Stimulated activated effector memory CD8-positive, alpha-beta T cell treated with anti-CD3 and anti-CD28 coated beads, Interleukin-12 subunit alpha, Interleukin-12 subunit beta, amount 100 ng/mL, for 72 hours (primary cell): ENCODE data around the gene RIN3.
A peak's percentile ranks its signal among the peaks of the same experiment; 100 is the strongest.

ENCODE experiments used
- ATAC-seq: fragments of 150-1000 bp; cut with Tn5 transposase; 2 replicates; pipeline ENCODE4 v1.10.0; 2021
- DNase-seq, 2 donors: peaks; one replicate each; pipeline ENCODE4 v3.0.0; 2021 to 2022; ENCODE audit warnings: low spot score in 2 of 2
- H3K27ac Mint-ChIP-seq: one replicate; pipeline ENCODE4 v1.8.0; 2022; ENCODE audit warnings: mild to moderate bottlenecking, mixed read lengths
- H3K36me3 Mint-ChIP-seq: one replicate; pipeline ENCODE4 v1.8.0; 2022; ENCODE audit warnings: mild to moderate bottlenecking, mixed read lengths
- H3K4me1 Mint-ChIP-seq: one replicate; pipeline ENCODE4 v1.8.0; 2022; ENCODE audit warnings: mixed read lengths
- H3K4me3 Mint-ChIP-seq: one replicate; pipeline ENCODE4 v1.8.0; 2022; ENCODE audit warnings: mild to moderate bottlenecking, mixed read lengths
- H3K9me3 Mint-ChIP-seq: one replicate; pipeline ENCODE4 v1.8.0; 2022; ENCODE audit warnings: mixed read lengths

The RIN3 gene

GRCh38 chr14:92693998-92694795 is 180.6 kb downstream of the RIN3 start:
- Mint-ChIP-seq H3K4me1 (peaks cover 40% of the 10 kb centered on the region), H3K4me3 (no peak overlapping the region), H3K36me3 (peaks cover 37% of the 10 kb centered on the region), H3K9me3 (no peaks in the 10 kb centered on the region), H3K27ac (peak overlapping the region; percentile 74)
- no peak for DNase-seq
- ATAC-seq: no peak

- H3K4me3 Mint-ChIP-seq: no peak overlapping the region
- DNase-seq: no peak
- peak overlapping the region; percentile 74 for H3K27ac Mint-ChIP-seq
- ATAC-seq: no peak
- H3K4me1 Mint-ChIP-seq: peaks cover 40% of the 10 kb centered on the region
- no peaks in the 10 kb centered on the region for H3K9me3 Mint-ChIP-seq
- peaks cover 31% of the 10 kb centered on the region for H3K36me3 Mint-ChIP-seq
Observed at GRCh38 chr14:92694807-92695206, 181.2 kb downstream of the RIN3 start.

GRCh38 chr14:92695562-92695961 is 182.0 kb downstream of the RIN3 start:
- DNase-seq (no peak), ATAC-seq (no peak)
- no peaks in the 10 kb centered on the region for H3K9me3 Mint-ChIP-seq
- H3K4me1 Mint-ChIP-seq: peaks cover 35% of the 10 kb centered on the region
- peak overlapping the region; percentile 57 for H3K27ac Mint-ChIP-seq
- no peak overlapping the region for H3K4me3 Mint-ChIP-seq
- H3K36me3 Mint-ChIP-seq: peaks cover 24% of the 10 kb centered on the region

GRCh38 chr14:92696366-92696765 is 182.8 kb downstream of the RIN3 start:
- Mint-ChIP-seq H3K4me1 (peaks cover 34% of the 10 kb centered on the region), H3K36me3 (peaks cover 19% of the 10 kb centered on the region), H3K9me3 (no peaks in the 10 kb centered on the region), H3K27ac (peak overlapping the region; percentile 57), H3K4me3 (no peak overlapping the region)
- no peak for ATAC-seq
- DNase-seq: no peak

GRCh38 chr14:92698393-92698792 is 184.8 kb downstream of the RIN3 start:
- Mint-ChIP-seq H3K4me3 (no peak overlapping the region), H3K4me1 (peaks cover 16% of the 10 kb centered on the region), H3K36me3 (peaks cover 19% of the 10 kb centered on the region), H3K27ac (no peak overlapping the region), H3K9me3 (no peaks in the 10 kb centered on the region)
- DNase-seq (no peak), ATAC-seq (no peak)

GRCh38 chr14:92701826-92702225 is 188.2 kb downstream of the RIN3 start:
- ATAC-seq: no peak

GRCh38 chr14:92702441-92702918 is 188.9 kb downstream of the RIN3 start:
- Mint-ChIP-seq H3K9me3 (no peaks in the 10 kb centered on the region), H3K36me3 (no peaks in the 10 kb centered on the region), H3K4me3 (no peak overlapping the region), H3K27ac (no peak overlapping the region), H3K4me1 (peaks cover 7% of the 10 kb centered on the region)
- no peak for ATAC-seq
- DNase-seq: no peak

More at GRCh38 chr14:92701826-92702225, 188.2 kb downstream of the RIN3 start:
- Mint-ChIP-seq H3K27ac (no peak overlapping the region), H3K9me3 (no peaks in the 10 kb centered on the region), H3K36me3 (no peaks in the 10 kb centered on the region), H3K4me1 (peaks cover 7% of the 10 kb centered on the region), H3K4me3 (no peak overlapping the region)
- no peak for DNase-seq

- Mint-ChIP-seq H3K4me3 (no peak overlapping the region), H3K27ac (no peak overlapping the region), H3K9me3 (no peaks in the 10 kb centered on the region), H3K36me3 (no peaks in the 10 kb centered on the region), H3K4me1 (peaks cover 7% of the 10 kb centered on the region)
- DNase-seq: no peak
- no peak for ATAC-seq
Observed at GRCh38 chr14:92703516-92703915, 189.9 kb downstream of the RIN3 start.

GRCh38 chr14:92704036-92704804 is 190.6 kb downstream of the RIN3 start:
- no peak overlapping the region for H3K27ac Mint-ChIP-seq
- H3K9me3 Mint-ChIP-seq: no peaks in the 10 kb centered on the region
- peak; percentile 80 for ATAC-seq
- H3K4me3 Mint-ChIP-seq: no peak overlapping the region
- H3K36me3 Mint-ChIP-seq: no peaks in the 10 kb centered on the region
- DNase-seq: no peak
- H3K4me1 Mint-ChIP-seq: peaks cover 7% of the 10 kb centered on the region

GRCh38 chr14:92704821-92705220 is 191.2 kb downstream of the RIN3 start:
- H3K27ac Mint-ChIP-seq: no peak overlapping the region

GRCh38 chr14:92706386-92706785 is 192.8 kb downstream of the RIN3 start:
- Mint-ChIP-seq H3K4me1 (peaks cover 7% of the 10 kb centered on the region), H3K9me3 (no peaks in the 10 kb centered on the region), H3K4me3 (no peak overlapping the region), H3K36me3 (no peaks in the 10 kb centered on the region), H3K27ac (no peak overlapping the region)
- ATAC-seq (no peak), DNase-seq (no peak)

More at GRCh38 chr14:92704821-92705220, 191.2 kb downstream of the RIN3 start:
- Mint-ChIP-seq H3K9me3 (no peaks in the 10 kb centered on the region), H3K36me3 (no peaks in the 10 kb centered on the region), H3K4me3 (no peak overlapping the region), H3K4me1 (peaks cover 7% of the 10 kb centered on the region)
- DNase-seq: no peak
- no peak for ATAC-seq

GRCh38 chr14:92709340-92710000 is 195.9 kb downstream of the RIN3 start:
- H3K4me3 Mint-ChIP-seq: no peak overlapping the region
- H3K9me3 Mint-ChIP-seq: no peaks in the 10 kb centered on the region
- DNase-seq (no peak), ATAC-seq (no peak)
- no peak overlapping the region for H3K27ac Mint-ChIP-seq
- H3K36me3 Mint-ChIP-seq: no peaks in the 10 kb centered on the region
- H3K4me1 Mint-ChIP-seq: peaks cover 7% of the 10 kb centered on the region

- DNase-seq (no peak), ATAC-seq (no peak)
- Mint-ChIP-seq H3K4me1 (peaks cover 2% of the 10 kb centered on the region), H3K9me3 (no peaks in the 10 kb centered on the region), H3K27ac (no peak overlapping the region), H3K36me3 (no peaks in the 10 kb centered on the region), H3K4me3 (no peak overlapping the region)
Observed at GRCh38 chr14:92710001-92710341, 196.4 kb downstream of the RIN3 start.

GRCh38 chr14:92711976-92712653 is 198.5 kb downstream of the RIN3 start:
- Mint-ChIP-seq H3K27ac (no peak overlapping the region), H3K4me1 (no peaks in the 10 kb centered on the region), H3K4me3 (no peak overlapping the region), H3K36me3 (no peaks in the 10 kb centered on the region), H3K9me3 (no peaks in the 10 kb centered on the region)
- no peak for ATAC-seq
- no peak for DNase-seq

GRCh38 chr14:92712654-92713051 is 199.1 kb downstream of the RIN3 start:
- no peak for ATAC-seq
- Mint-ChIP-seq H3K4me3 (no peak overlapping the region), H3K4me1 (peaks cover 4% of the 10 kb centered on the region), H3K36me3 (no peaks in the 10 kb centered on the region), H3K27ac (no peak overlapping the region), H3K9me3 (no peaks in the 10 kb centered on the region)
- no peak for DNase-seq
